Tibial artery (tissue), 4 donors: ENCODE data around the gene ZNF248.

Experiments
- DNase-seq, 2 donors: peaks; one replicate each; pipeline ENCODE4 v3.0.0-alpha.2; 2019
- H3K27ac ChIP-seq, 2 donors: fragments of 200-600 bp; sonication (generic) in 1 of 2; 1 replicate in 1 of 2; 2 replicates in 1 of 2; pipeline ENCODE4 v1.5.1; 2018 to 2019; ENCODE audit warnings: mild to moderate bottlenecking in 1 of 2
- H3K27me3 ChIP-seq, 2 donors: fragments of 200-600 bp; sonication (generic) in 1 of 2; one replicate each; pipeline versions ENCODE4 v1.5.1 to v1.6.0; 2016 to 2019
- H3K36me3 ChIP-seq, 3 donors: fragments of 200-600 bp; sonication (generic) in 2 of 3; one replicate each; pipeline ENCODE4 v1.5.1; 2016 to 2019; ENCODE audit warnings: mild to moderate bottlenecking in 2 of 3
- H3K4me1 ChIP-seq, 4 donors: fragments of 200-600 bp; sonication (generic) in 2 of 4; 1 replicate in 3 of 4; 2 replicates in 1 of 4; pipeline ENCODE4 v1.5.1; 2016 to 2019
- H3K4me3 ChIP-seq, 2 donors: fragments of 200-600 bp; sonication (generic) in 1 of 2; 1 replicate in 1 of 2; 2 replicates in 1 of 2; pipeline ENCODE4 v1.5.1; 2018 to 2019; ENCODE audit warnings: mild to moderate bottlenecking in 2 of 2
- H3K9me3 ChIP-seq, 3 donors: fragments of 200-600 bp; sonication (generic) in 1 of 3; one replicate each; pipeline ENCODE4 v1.5.1; 2016 to 2019
- intact Hi-C: fragments of 100-400 bp; cut with DNase I; formaldehyde crosslinking; loops from one replicate; pipeline ENCODE4 v1.15.0; 2023; ENCODE audit warnings: low total_unique reads
- TF ChIP-seq, protein P1 (sequence below), 2 experiments: fragments of 200-600 bp in 1 of 2; fragments of 450-650 bp in 1 of 2; IDR thresholded peaks; one replicate each; pipeline ENCODE4 v1.5.1; 2017 to 2019; ENCODE audit warnings: antibody characterized with exemption in 2 of 2, mild to moderate bottlenecking in 1 of 2, moderate library complexity in 1 of 2

The ZNF248 gene

DNA sequence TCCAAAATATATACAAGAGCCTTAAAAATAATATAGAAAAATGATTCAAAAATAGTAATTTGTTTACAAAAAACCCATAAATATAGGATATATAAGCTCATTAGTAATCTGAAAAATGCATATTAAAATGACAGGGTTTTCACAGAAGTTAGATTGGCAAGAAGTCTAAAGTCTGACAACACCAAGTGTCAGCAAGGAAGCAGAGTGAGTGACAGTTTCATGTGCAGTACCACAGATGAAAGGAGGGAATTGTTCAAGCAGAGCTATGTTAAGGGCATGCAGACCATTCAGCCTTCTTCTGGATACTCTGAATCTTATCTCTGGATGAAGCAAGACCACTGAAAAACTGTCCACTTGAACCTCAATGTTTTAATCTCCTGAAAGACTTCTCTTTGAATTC is 55.9 kb downstream of the ZNF248 start:
- Histone ChIP-seq H3K27me3 (no peaks in the 10 kb centered on the region), H3K36me3 (peaks cover 14 to 34% (median 18%) of the 10 kb centered on the region in 3 donors), H3K9me3 (peaks cover 0 to 28% (median 5%) of the 10 kb centered on the region in 3 donors), H3K4me1 (no peaks in the 10 kb centered on the region), H3K4me3 (no peak overlapping the region), H3K27ac (no peak overlapping the region)
- no peak for DNase-seq
- TF ChIP-seq, protein P1, sequence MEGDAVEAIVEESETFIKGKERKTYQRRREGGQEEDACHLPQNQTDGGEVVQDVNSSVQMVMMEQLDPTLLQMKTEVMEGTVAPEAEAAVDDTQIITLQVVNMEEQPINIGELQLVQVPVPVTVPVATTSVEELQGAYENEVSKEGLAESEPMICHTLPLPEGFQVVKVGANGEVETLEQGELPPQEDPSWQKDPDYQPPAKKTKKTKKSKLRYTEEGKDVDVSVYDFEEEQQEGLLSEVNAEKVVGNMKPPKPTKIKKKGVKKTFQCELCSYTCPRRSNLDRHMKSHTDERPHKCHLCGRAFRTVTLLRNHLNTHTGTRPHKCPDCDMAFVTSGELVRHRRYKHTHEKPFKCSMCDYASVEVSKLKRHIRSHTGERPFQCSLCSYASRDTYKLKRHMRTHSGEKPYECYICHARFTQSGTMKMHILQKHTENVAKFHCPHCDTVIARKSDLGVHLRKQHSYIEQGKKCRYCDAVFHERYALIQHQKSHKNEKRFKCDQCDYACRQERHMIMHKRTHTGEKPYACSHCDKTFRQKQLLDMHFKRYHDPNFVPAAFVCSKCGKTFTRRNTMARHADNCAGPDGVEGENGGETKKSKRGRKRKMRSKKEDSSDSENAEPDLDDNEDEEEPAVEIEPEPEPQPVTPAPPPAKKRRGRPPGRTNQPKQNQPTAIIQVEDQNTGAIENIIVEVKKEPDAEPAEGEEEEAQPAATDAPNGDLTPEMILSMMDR (IDR thresholded peaks at IDR 0.05) = no peak
- intact Hi-C loops = no loop called here

DNA sequence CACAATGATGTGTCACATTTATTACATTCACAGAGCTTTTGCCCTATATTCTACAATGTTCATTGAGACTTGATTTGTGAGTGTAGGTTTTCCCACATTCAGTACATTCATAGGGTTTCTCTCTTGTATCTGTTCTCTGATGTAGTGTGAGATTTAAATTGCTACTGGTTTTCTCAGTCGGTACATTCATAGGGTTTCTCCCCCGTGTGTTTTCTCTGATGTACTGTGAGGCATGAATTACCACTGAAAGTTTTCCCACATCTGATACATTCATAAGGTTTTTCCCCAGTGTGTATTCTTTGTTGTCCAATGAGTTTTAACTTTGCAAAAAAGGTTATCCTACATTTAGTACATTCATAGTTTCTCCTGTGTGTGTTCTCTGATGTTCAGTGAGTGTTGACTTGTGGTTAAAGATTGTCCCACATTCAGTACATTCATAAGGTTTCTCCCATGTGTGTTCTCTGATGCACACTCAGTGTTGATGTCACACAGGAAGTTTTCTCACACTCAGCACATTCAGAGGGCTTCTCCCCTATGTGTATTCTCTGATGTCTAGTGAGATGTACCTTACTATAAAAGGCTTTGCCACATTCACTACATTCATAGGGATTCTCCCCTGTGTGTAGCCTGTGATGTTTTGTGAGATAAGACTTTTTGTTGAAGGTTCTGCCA is 63.0 kb downstream of the ZNF248 start:
- no peak for DNase-seq
- H3K36me3 ChIP-seq = peaks cover 0 to 34% (median 22%) of the 10 kb centered on the region in 3 donors
- peaks cover 0 to 56% (median 13%) of the 10 kb centered on the region in 3 donors for H3K9me3 ChIP-seq
- H3K4me3 ChIP-seq = no peak overlapping the region
- no peak overlapping the region for H3K27ac ChIP-seq
- TF ChIP-seq, protein P1 (IDR thresholded peaks at IDR 0.05) = no peak
- intact Hi-C loops = no loop called here
- no peaks in the 10 kb centered on the region for H3K27me3 ChIP-seq
- H3K4me1 ChIP-seq = no peaks in the 10 kb centered on the region

DNA sequence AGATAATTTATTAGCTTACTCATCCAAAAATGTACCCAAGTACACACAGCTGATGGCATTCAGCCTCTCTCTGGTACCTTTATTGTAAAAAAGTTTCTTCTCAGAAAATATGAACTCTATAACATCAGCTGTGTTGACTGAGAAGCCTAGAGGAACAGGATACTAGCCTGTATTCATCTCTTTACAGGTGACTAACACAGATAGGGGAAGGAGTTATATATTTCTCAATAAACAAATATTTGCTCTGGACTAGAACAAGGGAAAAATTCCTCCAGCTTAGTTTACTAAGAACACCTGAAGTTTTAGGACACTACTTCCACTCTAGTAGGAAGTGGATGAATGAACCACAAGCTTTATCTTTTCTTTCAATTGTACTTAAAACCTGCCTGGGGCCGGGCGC is 67.8 kb downstream of the ZNF248 start:
- TF ChIP-seq, protein P1 (IDR thresholded peaks at IDR 0.05) = no peak

DNA sequence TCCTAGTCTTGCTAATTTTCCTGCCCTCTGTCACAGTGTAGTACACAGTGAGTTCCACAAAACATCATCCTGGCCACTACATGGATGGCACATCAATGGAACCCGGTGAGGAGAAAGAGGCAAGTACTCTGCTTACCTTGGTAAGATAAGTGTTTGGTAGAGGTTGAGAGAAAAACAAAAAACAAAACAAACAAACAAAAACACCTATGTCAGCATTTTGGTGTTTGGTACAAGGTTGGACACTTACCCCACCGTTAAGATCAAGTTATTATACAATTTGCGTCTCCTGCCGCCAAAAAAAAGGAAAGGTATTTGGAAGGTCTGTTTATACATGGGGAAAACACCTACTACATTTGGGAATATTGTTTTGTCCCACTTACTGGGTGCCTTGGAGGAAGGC is 72.7 kb downstream of the ZNF248 start:
- Histone ChIP-seq H3K9me3 (peaks cover 7 to 67% (median 23%) of the 10 kb centered on the region in 3 donors), H3K4me1 (no peaks in the 10 kb centered on the region), H3K36me3 (peaks cover 0 to 24% (median 21%) of the 10 kb centered on the region in 3 donors), H3K27me3 (no peaks in the 10 kb centered on the region), H3K27ac (no peak overlapping the region), H3K4me3 (no peak overlapping the region)
- intact Hi-C loops = no loop called here
- DNase-seq = no peak
- TF ChIP-seq, protein P1 (IDR thresholded peaks at IDR 0.05) = no peak

More for the DNA sequence above, 67.8 kb downstream of the ZNF248 start:
- intact Hi-C loops = no loop called here
- Histone ChIP-seq H3K9me3 (peaks cover 0 to 60% (median 14%) of the 10 kb centered on the region in 3 donors), H3K27ac (no peak overlapping the region), H3K36me3 (peaks cover 0 to 36% (median 21%) of the 10 kb centered on the region in 3 donors), H3K4me1 (no peaks in the 10 kb centered on the region), H3K4me3 (no peak overlapping the region), H3K27me3 (no peaks in the 10 kb centered on the region)
- no peak for DNase-seq

DNA sequence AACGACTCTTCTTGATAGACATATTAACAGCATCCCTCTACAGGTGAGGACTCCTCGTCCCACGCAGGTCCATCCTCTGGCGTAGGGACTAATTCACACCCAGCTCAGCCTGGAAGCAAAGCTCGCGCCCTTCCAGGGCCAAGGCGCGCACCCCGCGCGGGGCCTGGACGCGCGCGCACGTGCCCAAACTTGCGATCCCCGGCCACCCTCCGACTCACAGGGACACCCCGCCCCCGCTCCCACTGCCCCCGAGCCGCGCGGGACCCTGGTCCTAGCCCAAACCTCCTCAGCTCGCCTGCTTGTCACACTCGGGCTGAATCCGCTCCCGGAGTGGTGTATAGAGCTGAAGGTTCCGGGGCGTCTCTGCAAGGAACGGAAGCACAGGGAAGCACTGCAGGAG is 76.9 kb downstream of the ZNF248 start:
- H3K27me3 ChIP-seq = no peaks in the 10 kb centered on the region
- intact Hi-C loops = no loop called here
- H3K9me3 ChIP-seq = peaks cover 7 to 49% (median 19%) of the 10 kb centered on the region in 3 donors
- no peak overlapping the region for H3K4me3 ChIP-seq
- TF ChIP-seq, protein P1 (IDR thresholded peaks at IDR 0.05) = no peak
- H3K27ac ChIP-seq = no peak overlapping the region
- H3K36me3 ChIP-seq = peaks cover 0 to 11% (median 6%) of the 10 kb centered on the region in 3 donors
- H3K4me1 ChIP-seq = no peaks in the 10 kb centered on the region
- no peak for DNase-seq
